Uterus (tissue), 2 donors: Measurements from ENCODE around the gene SELENOK.

Experiments
- CTCF ChIP-seq, 4 experiments: fragments of 200-600 bp in 2 of 4; fragments of 450-650 bp in 2 of 4; sonication (generic) in 2 of 4; IDR thresholded peaks; one replicate each; pipeline ENCODE4 v1.5.1; 2016 to 2019; ENCODE audit warnings: antibody characterized with exemption in 4 of 4, mild to moderate bottlenecking in 2 of 4, moderate library complexity in 1 of 4
- POLR2A ChIP-seq, 2 donors: fragments of 450-650 bp; IDR thresholded peaks; one replicate each; pipeline ENCODE4 v1.6.1; 2016; ENCODE audit warnings: antibody characterized with exemption in 2 of 2, mild to moderate bottlenecking in 1 of 2, moderate library complexity in 1 of 2

- no peak for TF ChIP-seq CTCF (IDR thresholded peaks at IDR 0.05)
- TF ChIP-seq POLR2A (IDR thresholded peaks at IDR 0.05) = no peak
Observed at GRCh38 chr3:53846851-53847155, 44.9 kb downstream of the SELENOK start.
